NCI-H345 (cell line): ENCODE measurements around the gene ST8SIA5.
"Not testable (repeated sequence)": the region's sequence is repeated elsewhere in the genome, so short reads cannot be mapped to it uniquely, and the experiment has no call there.

ENCODE experiments used
- DNase-seq: peaks from one replicate; lab custom pipeline; 2025; lab: John Stamatoyannopoulos, UW

The ST8SIA5 gene, protein sequence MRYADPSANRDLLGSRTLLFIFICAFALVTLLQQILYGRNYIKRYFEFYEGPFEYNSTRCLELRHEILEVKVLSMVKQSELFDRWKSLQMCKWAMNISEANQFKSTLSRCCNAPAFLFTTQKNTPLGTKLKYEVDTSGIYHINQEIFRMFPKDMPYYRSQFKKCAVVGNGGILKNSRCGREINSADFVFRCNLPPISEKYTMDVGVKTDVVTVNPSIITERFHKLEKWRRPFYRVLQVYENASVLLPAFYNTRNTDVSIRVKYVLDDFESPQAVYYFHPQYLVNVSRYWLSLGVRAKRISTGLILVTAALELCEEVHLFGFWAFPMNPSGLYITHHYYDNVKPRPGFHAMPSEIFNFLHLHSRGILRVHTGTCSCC

DNA sequence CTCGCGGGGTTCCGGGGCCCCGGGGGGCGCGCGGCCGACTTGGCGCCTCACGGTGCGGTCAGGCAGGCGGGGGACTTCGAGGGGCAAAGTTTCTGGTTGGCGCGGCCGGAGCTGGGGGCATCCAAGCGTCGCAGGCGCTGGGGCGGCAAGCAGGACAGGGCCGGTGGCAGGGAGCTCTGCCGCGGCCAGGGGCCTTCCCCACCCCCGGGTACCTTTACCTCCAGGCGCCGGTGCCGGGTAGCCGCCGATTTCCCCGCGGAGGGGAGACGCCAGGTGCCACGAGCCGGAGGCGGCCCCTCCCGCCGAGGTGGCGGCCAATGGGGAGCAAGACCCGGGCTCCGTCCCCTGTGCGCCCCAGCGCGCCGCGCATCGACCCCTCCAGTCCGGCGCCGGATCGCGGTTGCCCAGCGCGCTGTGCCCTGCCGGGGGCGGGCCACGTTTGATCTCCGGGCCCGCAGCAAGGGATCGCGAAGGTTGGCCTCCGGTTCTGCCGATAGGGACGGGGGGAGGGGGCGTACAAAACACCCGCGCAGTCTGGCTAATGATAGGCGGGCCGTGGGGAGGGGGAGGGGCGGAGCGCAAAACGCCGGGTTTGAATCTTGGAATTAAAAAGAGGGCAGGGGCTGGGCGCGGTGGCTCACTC, at the start of gene ST8SIA5:
TSS of gene ST8SIA5 (minus strand) at position 495 of the 643 bp plus-strand sequence. CDS start 545 bp downstream, outside the sequence.
- peak; percentile 88 for DNase-seq

- not testable (repeated sequence) for DNase-seq
Measured at GRCh38 chr18:46795945-46796344, 39.1 kb upstream of the ST8SIA5 start.

GRCh38 chr18:46794607-46795006, 37.8 kb upstream of the ST8SIA5 start:
- DNase-seq: no peak

- DNase-seq: no peak
Measured at GRCh38 chr18:46793565-46793964, 36.7 kb upstream of the ST8SIA5 start.

GRCh38 chr18:46789088-46789487, 32.2 kb upstream of the ST8SIA5 start:
- DNase-seq: no peak

DNA sequence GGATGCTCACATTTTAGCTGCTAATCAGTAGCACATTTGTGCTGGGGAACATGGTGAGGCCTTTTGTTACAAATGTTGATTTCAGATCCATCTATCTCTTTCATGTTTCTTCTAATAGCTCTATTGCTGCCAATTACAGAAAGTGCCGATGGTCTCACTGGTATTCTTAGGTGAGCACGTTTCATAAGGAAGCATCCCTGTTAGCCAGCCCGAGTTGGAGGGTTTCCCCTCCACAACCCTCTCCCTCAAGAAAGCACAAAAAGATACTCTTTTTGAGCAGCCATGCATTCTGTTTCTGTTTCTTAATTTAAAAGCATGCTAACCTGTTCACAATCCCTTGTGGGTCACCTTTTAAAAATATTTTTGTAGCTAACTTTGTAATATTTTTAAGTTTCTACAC, 30.8 kb upstream of the ST8SIA5 start:
- no peak for DNase-seq

- no peak for DNase-seq
Measured at GRCh38 chr18:46772357-46772756, 15.5 kb upstream of the ST8SIA5 start.

- no peak for DNase-seq
Measured at GRCh38 chr18:46771141-46771540, 14.3 kb upstream of the ST8SIA5 start.

GRCh38 chr18:46770708-46771107, 13.9 kb upstream of the ST8SIA5 start:
- DNase-seq: no peak

- no peak for DNase-seq
Measured at GRCh38 chr18:46768166-46768921, 11.5 kb upstream of the ST8SIA5 start.

- no peak for DNase-seq
Measured at GRCh38 chr18:46767217-46767616, 10.4 kb upstream of the ST8SIA5 start.

- DNase-seq: no peak
Measured at GRCh38 chr18:46764586-46764985, 7.7 kb upstream of the ST8SIA5 start.

GRCh38 chr18:46761059-46761769, 4.4 kb upstream of the ST8SIA5 start:
- DNase-seq: peak; percentile 81

GRCh38 chr18:46759890-46760289, 3.0 kb upstream of the ST8SIA5 start:
- DNase-seq: peak; percentile 28

GRCh38 chr18:46756025-46756558, 761 bp downstream of the ST8SIA5 start:
- DNase-seq: no peak

- peak; percentile 25 for DNase-seq
Measured at GRCh38 chr18:46755315-46756024, 1.4 kb downstream of the ST8SIA5 start.

DNA sequence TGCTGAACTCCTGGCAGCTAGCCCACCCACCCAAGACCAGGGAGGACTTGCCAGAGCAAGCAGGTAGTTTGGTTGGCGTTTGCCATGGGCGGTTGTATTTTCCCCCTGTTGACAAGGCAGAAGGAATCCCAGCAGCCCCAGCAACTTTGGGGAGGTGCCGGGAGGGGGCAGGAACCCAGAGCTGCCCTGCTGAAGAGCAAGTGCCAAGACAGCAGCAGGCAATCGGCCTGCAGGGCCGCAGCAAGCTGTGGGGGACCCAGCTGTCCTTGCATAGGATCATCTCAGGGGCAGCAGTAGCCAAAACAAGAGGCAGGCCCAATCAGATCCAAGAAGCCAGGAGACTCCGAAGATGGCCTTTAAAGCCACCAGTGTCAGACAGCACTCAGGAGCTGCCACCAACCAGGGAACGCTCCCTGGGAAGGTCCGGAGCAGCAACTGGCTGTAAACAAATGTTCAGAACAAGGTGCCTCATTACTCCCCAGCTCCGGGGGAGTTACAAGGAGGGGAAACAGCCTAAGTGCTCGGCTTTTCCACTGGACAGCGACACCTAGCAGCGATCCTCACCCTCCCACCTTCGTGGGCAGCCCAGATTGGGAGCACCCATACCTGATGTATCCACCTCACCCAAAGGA, 2.1 kb downstream of the ST8SIA5 start:
- no peak for DNase-seq

DNA sequence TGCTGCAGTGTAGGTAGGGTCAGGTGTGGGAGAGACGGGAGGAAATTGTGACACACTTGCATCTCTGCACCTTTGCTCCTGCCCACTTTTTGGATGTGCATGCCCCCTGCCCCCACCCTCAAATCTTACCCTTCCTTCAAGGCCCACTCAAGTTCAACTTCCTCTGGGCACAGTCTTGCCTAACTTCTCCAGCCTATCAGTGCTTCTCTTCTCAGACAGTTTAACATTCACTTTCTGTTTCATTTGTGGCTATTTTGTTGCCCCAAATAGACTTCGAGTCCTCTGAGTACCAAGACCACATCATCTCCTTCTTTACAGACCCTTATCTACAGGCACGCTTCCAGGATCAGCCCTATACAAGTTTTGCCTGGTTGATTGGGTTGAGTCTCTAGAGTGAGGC, 2.7 kb downstream of the ST8SIA5 start:
- DNase-seq: no peak

- DNase-seq: no peak
Measured at GRCh38 chr18:46751882-46752281, 5.0 kb downstream of the ST8SIA5 start.

DNA sequence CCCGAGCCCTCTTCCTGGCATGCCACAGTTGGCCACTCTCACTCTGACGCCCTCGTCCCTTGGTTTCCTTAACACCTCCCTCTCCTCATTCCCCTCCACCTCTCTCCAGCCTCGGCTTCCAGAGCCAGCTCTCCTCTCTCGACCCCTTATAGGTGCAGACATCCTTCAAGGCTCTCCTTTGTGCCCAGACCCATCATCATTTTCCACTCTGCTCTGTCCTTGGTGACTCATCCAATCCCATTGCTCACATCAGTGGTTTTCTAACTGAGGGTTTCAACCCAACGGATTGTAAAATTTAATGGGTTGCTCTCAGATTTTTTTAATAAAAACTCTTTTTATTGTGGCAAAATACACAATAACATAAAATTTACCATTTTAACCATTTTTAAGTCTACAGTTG, 6.2 kb downstream of the ST8SIA5 start:
- no peak for DNase-seq

DNA sequence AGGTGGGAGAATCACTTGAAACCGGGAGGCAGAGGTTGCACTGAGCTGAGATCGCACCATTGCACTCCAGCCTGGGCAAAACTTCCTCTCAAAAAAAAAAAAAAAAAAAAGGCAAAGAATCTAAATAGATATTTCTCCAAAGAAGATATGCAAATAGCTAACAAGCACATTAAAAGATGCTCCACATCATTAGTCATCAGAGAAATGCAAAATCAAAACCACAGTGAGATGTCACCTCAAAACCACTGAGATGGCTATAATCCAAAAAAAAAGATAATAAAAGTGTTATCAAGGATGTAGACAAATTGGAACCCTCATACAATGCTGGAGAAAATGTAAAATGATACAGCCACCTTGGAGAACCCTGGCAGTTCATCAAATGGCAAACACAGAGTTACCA, 8.4 kb downstream of the ST8SIA5 start:
- no peak for DNase-seq
